GM21619 (cell line): ENCODE data around the gene TCTN3.
"Not testable (repeated sequence)": the region's sequence is repeated elsewhere in the genome, so short reads cannot be mapped to it uniquely, and the experiment has no call there.

Experiments
- ATAC-seq: cut with Tn5 transposase; IDR thresholded peaks from one replicate; pipeline ENCODE4 v1.9.1; 2021; ENCODE audit not compliant: unreplicated experiment

The TCTN3 gene

GRCh38 chr10:95693668-95694534 lies at the start of gene TCTN3:
Gene TCTN3, minus strand, starts transcription at chr10:95693927. Its CDS starts 28 bp downstream, at chr10:95693899.
- ATAC-seq, result peak; percentile 98

- no peak for ATAC-seq
Measured at GRCh38 chr10:95742962-95743535, 49.3 kb upstream of the TCTN3 start.

GRCh38 chr10:95742485-95742884 lies 48.8 kb upstream of the TCTN3 start:
- ATAC-seq, result peak; percentile 25

- peak; percentile 64 for ATAC-seq
Measured at GRCh38 chr10:95741807-95742467, 48.2 kb upstream of the TCTN3 start.

GRCh38 chr10:95739056-95739455 lies 45.3 kb upstream of the TCTN3 start:
- no peak for ATAC-seq

GRCh38 chr10:95732907-95733306 lies 39.2 kb upstream of the TCTN3 start:
- not testable (repeated sequence) for ATAC-seq

GRCh38 chr10:95730233-95730632 lies 36.5 kb upstream of the TCTN3 start:
- ATAC-seq, result no peak

- no peak for ATAC-seq
Measured at GRCh38 chr10:95729323-95730055, 35.8 kb upstream of the TCTN3 start.

GRCh38 chr10:95728526-95728925 lies 34.8 kb upstream of the TCTN3 start:
- ATAC-seq, result no peak

GRCh38 chr10:95722496-95722895 lies 28.8 kb upstream of the TCTN3 start:
- ATAC-seq, result not testable (repeated sequence)

GRCh38 chr10:95720745-95721144 lies 27.0 kb upstream of the TCTN3 start:
- ATAC-seq, result not testable (repeated sequence)

GRCh38 chr10:95716866-95717265 lies 23.1 kb upstream of the TCTN3 start:
- ATAC-seq, result no peak

- no peak for ATAC-seq
Measured at GRCh38 chr10:95716466-95716865, 22.7 kb upstream of the TCTN3 start.

GRCh38 chr10:95711492-95711891 lies 17.8 kb upstream of the TCTN3 start:
- no peak for ATAC-seq

- ATAC-seq, result no peak
Measured at GRCh38 chr10:95706990-95707389, 13.3 kb upstream of the TCTN3 start.

- ATAC-seq, result no peak
Measured at GRCh38 chr10:95706573-95706972, 12.8 kb upstream of the TCTN3 start.

GRCh38 chr10:95698415-95698814 lies 4.7 kb upstream of the TCTN3 start:
- no peak for ATAC-seq

- no peak for ATAC-seq
Measured at GRCh38 chr10:95697429-95697828, 3.7 kb upstream of the TCTN3 start.

GRCh38 chr10:95694665-95695064 lies 938 bp upstream of the TCTN3 start:
- no peak for ATAC-seq

GRCh38 chr10:95693071-95693667 lies 558 bp downstream of the TCTN3 start:
- no peak for ATAC-seq

- ATAC-seq, result no peak
Measured at GRCh38 chr10:95691281-95691680, 2.4 kb downstream of the TCTN3 start.
